ENCODE data around the gene APOL3. TPM values are rescaled to one million over a fixed set of nuclear protein-coding genes. Genes with fewer than 3 reads are reported as not detected.
"Not testable (repeated sequence)": the region's sequence is repeated elsewhere in the genome, so short reads cannot be mapped to it uniquely, and the experiment has no call there.

The APOL3 gene
- total RNA-seq, 1 donor from 2014 or later: 2.3 TPM

DNA sequence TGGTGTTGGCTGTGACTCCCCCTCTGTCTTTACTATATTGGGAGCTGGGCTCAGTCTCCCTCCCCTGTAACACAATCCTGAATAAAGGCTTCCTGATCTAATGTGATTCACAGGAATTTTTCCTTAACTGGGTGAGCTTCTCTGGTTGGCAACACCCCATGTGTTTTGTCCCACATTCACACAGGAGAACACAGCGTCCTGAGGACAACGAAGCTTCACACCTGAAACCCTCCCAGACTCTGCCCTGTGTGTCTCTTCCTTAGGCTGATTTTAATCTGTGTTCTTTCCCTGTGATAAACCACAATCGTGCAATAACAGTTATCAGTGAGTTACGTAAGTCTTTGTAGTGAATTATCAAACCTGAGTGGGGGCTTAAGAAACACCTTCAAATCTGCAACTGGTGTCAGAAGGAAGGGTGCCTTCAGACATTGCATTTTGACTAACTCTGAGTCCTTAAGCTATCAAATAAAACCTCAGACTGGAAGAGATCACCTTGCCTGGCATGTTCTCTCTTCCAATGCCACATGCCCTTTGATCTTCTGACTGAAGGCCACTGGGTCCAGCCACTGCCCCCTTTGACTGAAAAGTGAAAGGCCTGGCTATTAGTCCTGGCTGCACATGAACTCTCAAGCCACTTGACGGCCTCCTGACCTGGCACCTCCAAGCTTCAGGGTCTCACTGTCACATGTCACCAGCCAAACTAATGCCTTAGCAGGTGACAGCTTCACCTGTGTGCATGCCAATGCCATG lies 17.3 kb downstream of the APOL3 start:
- no peak for DNase-seq (ENCODE audit: extremely low spot score, unreplicated experiment)
- no peaks in the 10 kb centered on the region for H3K36me3 Mint-ChIP-seq
- no peaks in the 10 kb centered on the region for H3K9me3 Mint-ChIP-seq
- no peak overlapping the region for H3K27ac Mint-ChIP-seq
- H3K27me3 Mint-ChIP-seq: peaks cover 3% of the 10 kb centered on the region
- TF ChIP-seq, protein P1, sequence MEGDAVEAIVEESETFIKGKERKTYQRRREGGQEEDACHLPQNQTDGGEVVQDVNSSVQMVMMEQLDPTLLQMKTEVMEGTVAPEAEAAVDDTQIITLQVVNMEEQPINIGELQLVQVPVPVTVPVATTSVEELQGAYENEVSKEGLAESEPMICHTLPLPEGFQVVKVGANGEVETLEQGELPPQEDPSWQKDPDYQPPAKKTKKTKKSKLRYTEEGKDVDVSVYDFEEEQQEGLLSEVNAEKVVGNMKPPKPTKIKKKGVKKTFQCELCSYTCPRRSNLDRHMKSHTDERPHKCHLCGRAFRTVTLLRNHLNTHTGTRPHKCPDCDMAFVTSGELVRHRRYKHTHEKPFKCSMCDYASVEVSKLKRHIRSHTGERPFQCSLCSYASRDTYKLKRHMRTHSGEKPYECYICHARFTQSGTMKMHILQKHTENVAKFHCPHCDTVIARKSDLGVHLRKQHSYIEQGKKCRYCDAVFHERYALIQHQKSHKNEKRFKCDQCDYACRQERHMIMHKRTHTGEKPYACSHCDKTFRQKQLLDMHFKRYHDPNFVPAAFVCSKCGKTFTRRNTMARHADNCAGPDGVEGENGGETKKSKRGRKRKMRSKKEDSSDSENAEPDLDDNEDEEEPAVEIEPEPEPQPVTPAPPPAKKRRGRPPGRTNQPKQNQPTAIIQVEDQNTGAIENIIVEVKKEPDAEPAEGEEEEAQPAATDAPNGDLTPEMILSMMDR (conservative IDR thresholded peaks at IDR 0.05): no peak
- H3K4me3 Mint-ChIP-seq: no peak overlapping the region
- H3K4me1 Mint-ChIP-seq (ENCODE audit: unreplicated experiment): peaks cover 15% of the 10 kb centered on the region

DNA sequence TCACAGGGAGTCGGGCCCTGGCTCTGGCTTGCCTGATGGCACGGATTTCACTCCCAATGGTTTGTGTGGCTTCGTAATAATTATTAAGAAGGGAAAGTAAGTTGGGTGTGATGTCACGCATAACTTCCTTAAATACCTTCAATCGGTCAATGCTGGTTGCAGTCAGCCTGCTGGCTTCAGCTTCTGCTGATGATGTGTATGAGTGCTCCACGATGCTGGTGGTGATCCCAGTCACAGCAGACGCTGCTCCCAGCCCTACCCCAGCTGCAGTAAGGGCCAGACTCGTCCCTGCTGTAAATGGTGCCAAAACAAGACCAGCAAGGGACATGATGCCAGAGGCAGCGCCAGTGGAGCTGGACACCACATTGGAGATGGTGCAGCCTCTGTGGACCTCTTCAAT lies 19.1 kb downstream of the APOL3 start:
- DNase-seq (ENCODE audit: extremely low spot score, unreplicated experiment): no peak
- TF ChIP-seq, protein P1 (conservative IDR thresholded peaks at IDR 0.05): no peak
- no peak overlapping the region for H3K27ac Mint-ChIP-seq
- no peak overlapping the region for H3K4me3 Mint-ChIP-seq
- H3K4me1 Mint-ChIP-seq (ENCODE audit: unreplicated experiment): peaks cover 15% of the 10 kb centered on the region
- no peaks in the 10 kb centered on the region for H3K9me3 Mint-ChIP-seq
- H3K36me3 Mint-ChIP-seq: no peaks in the 10 kb centered on the region
- H3K27me3 Mint-ChIP-seq: peaks cover 6% of the 10 kb centered on the region

DNA sequence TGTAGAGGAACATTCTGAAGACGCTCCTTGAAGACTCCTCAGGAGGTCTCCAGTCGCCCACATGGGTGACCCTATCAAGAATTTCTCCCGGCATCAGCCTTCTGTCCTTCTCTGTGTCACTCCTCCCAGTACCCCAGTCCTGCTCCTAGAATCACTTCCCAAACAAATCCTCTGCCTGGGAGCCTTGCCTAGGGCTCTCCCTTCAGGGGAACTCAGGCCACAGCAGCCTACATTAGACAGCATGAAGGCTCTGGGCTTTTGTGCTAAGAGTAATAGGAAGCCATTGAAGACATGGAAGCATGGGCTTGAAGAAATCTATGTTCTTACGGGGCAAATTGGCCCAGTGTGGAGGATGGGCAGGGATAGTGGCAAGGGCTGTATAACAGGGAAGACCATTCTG lies 21.8 kb downstream of the APOL3 start:
- H3K9me3 Mint-ChIP-seq; DNase-seq (ENCODE audit: extremely low spot score, unreplicated experiment); H3K36me3 Mint-ChIP-seq; H3K27me3 Mint-ChIP-seq; H3K4me1 Mint-ChIP-seq (ENCODE audit: unreplicated experiment); H3K4me3 Mint-ChIP-seq; H3K27ac Mint-ChIP-seq: not testable (repeated sequence)

DNA sequence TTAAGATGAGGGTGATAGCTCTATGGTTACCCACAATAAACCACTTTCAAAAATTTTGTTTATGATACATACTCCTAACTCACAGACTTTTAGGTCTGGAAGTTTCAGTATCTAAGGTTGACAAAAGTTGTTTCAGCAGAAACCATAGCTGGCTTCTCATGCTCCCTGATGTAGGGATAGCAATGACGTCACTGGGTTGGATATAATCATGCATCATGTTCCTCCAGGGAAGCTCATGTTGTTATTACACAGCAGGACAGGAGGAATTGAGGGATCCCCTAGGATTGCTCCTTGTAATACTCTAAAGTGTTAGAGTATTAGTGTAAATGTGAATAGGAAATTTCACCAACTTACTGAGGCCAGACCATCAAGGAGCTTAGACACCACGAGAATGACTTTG lies 23.6 kb downstream of the APOL3 start:
- TF ChIP-seq, protein P1 (conservative IDR thresholded peaks at IDR 0.05): no peak
- Mint-ChIP-seq H3K4me1 (ENCODE audit: unreplicated experiment) (no peaks in the 10 kb centered on the region), H3K27ac (no peak overlapping the region)

DNA sequence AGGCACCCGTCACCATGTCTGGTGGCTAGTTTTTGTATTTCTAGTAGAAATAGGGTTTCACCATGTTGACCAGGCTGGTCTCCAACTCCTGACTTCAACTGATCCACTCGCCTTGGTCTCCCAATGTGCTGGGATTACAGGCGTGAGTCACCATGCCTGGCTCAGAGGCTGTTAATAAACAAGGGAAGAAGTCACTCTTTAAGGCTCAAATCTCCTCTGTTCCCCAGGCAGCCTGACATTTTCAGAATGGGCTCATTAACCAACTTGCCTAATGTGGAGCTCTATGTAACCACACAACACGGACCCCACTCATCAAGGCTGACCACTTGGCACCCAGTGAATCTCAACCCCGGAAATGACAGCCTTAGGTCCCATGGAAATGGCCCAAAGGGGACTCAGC lies 24.1 kb downstream of the APOL3 start:
- Mint-ChIP-seq H3K4me3 (no peak overlapping the region), H3K27me3 (peaks cover 28% of the 10 kb centered on the region), H3K36me3 (no peaks in the 10 kb centered on the region), H3K4me1 (ENCODE audit: unreplicated experiment) (no peaks in the 10 kb centered on the region), H3K27ac (no peak overlapping the region), H3K9me3 (no peaks in the 10 kb centered on the region)
- TF ChIP-seq, protein P1 (conservative IDR thresholded peaks at IDR 0.05): no peak
- DNase-seq (ENCODE audit: extremely low spot score, unreplicated experiment): no peak

More for the DNA sequence above, 23.6 kb downstream of the APOL3 start:
- Mint-ChIP-seq H3K27me3 (peaks cover 24% of the 10 kb centered on the region), H3K4me3 (no peak overlapping the region), H3K36me3 (no peaks in the 10 kb centered on the region), H3K9me3 (no peaks in the 10 kb centered on the region)
- no peak for DNase-seq (ENCODE audit: extremely low spot score, unreplicated experiment)

DNA sequence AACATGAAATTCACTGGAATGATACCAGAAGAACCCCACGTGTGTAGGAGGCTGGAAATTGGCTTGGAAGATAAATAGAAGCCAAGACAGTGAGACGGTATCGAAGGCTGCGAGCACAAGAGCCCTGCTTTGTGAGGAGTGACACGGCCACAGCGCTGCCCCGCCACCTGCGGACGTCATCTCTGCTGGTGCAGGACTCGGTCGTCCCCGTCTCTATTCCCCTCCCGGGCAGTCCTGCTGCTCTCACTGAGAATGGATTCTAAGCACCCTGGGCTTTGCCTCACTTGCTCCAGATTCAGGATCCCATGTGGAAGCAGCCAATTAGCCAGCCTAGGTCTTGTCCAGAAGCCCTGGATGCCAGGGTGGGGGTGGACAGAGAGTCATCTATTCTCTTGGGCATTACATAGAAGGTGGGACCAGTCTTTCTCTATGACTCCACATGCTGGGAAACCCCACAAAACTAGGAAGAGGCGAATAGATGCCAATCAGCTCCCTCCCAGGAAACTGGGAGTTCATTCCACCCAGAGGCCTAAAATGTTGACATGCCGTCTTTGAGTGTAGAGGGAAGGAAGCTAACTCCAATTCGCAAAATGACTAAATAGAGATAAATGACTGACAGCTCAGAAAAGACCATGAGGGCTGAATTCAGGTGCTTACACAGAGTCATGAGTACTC lies 25.1 kb downstream of the APOL3 start:
- no peak for DNase-seq (ENCODE audit: extremely low spot score, unreplicated experiment)
- H3K36me3 Mint-ChIP-seq: no peaks in the 10 kb centered on the region
- H3K27me3 Mint-ChIP-seq: peaks cover 35% of the 10 kb centered on the region
- H3K9me3 Mint-ChIP-seq: no peaks in the 10 kb centered on the region
- H3K4me3 Mint-ChIP-seq: no peak overlapping the region
- no peaks in the 10 kb centered on the region for H3K4me1 Mint-ChIP-seq (ENCODE audit: unreplicated experiment)
- no peak overlapping the region for H3K27ac Mint-ChIP-seq
- TF ChIP-seq, protein P1 (conservative IDR thresholded peaks at IDR 0.05): no peak

All from type B pancreatic cell (in vitro differentiated cells).